HCT116 (cell line): ENCODE data around the gene IQSEC3.

Experiments
- CEBPB ChIP-seq: IDR thresholded peaks from 2 replicates; pipeline ENCODE4 v1.6.1; 2012; ENCODE audit warnings: low read depth
- EGR1 ChIP-seq: IDR thresholded peaks from 2 replicates; pipeline ENCODE4 v1.6.1; 2012; ENCODE audit warnings: low read depth
- EZH2 ChIP-seq: fragments of 200-600 bp; sonication (generic); IDR thresholded peaks from 2 replicates; pipeline ENCODE4 v1.6.1; 2017; ENCODE audit warnings: antibody characterized with exemption, mixed run types
- POLR2A ChIP-seq: IDR thresholded peaks from 2 replicates; pipeline ENCODE4 v1.7.0; 2011; ENCODE audit warnings: borderline replicate concordance; ENCODE audit not compliant: insufficient read depth, insufficient read length; ENCODE audit errors: extremely low read depth
- YY1 ChIP-seq: IDR thresholded peaks from 2 replicates; pipeline ENCODE4 v1.6.1; 2011; ENCODE audit warnings: low read length, low read depth, moderate library complexity, mild to moderate bottlenecking; ENCODE audit not compliant: insufficient replicate concordance; ENCODE audit errors: extremely low read depth
- ZNF274 ChIP-seq: fragments of 200-500 bp; sonication (Bioruptor generic); IDR thresholded peaks from 2 replicates; pipeline ENCODE4 v1.6.1; 2014; ENCODE audit warnings: mild to moderate bottlenecking, low read depth, low read length, inconsistent platforms
- TF ChIP-seq, protein P1 (sequence below), 3 experiments: fragments of 200-600 bp in 1 of 3; sonication (generic) in 1 of 3; IDR thresholded peaks in 2 of 3; conservative IDR thresholded peaks in 1 of 3; 2 replicates each; pipeline ENCODE4 v1.5.1; 2012 to 2017; ENCODE audit warnings: low read depth in 2 of 3, low read length in 2 of 3, antibody characterized with exemption in 1 of 3, borderline replicate concordance in 1 of 3, control low read depth in 1 of 3, mild to moderate bottlenecking in 1 of 3, mixed read lengths in 1 of 3, mixed run types in 1 of 3, moderate library complexity in 1 of 3; ENCODE audit not compliant: insufficient read depth in 1 of 3
- TF ChIP-seq, protein P2 (sequence below): IDR thresholded peaks from 2 replicates; pipeline ENCODE4 v1.6.1; 2012

- TF ChIP-seq YY1 (no peak), EGR1 (no peak), EZH2 (peak; percentile 77; the same call in 1 of the 2 replicates), CEBPB (no peak), ZNF274 (no peak), POLR2A (no peak)
- TF ChIP-seq, protein P1, sequence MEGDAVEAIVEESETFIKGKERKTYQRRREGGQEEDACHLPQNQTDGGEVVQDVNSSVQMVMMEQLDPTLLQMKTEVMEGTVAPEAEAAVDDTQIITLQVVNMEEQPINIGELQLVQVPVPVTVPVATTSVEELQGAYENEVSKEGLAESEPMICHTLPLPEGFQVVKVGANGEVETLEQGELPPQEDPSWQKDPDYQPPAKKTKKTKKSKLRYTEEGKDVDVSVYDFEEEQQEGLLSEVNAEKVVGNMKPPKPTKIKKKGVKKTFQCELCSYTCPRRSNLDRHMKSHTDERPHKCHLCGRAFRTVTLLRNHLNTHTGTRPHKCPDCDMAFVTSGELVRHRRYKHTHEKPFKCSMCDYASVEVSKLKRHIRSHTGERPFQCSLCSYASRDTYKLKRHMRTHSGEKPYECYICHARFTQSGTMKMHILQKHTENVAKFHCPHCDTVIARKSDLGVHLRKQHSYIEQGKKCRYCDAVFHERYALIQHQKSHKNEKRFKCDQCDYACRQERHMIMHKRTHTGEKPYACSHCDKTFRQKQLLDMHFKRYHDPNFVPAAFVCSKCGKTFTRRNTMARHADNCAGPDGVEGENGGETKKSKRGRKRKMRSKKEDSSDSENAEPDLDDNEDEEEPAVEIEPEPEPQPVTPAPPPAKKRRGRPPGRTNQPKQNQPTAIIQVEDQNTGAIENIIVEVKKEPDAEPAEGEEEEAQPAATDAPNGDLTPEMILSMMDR (IDR thresholded peaks at IDR 0.05 in 2 of 3, conservative IDR thresholded peaks at IDR 0.05 in 1 of 3; ENCODE audit: borderline replicate concordance in 1 of 3, insufficient read depth in 1 of 3, low read depth in 2 of 3, low read length in 2 of 3) = no peak
- TF ChIP-seq, protein P2, sequence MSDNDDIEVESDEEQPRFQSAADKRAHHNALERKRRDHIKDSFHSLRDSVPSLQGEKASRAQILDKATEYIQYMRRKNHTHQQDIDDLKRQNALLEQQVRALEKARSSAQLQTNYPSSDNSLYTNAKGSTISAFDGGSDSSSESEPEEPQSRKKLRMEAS = no peak
These were observed 11.6 kb upstream of the IQSEC3 start for GRCh38 chr12:54750-55535.
